ENCODE measurements around the gene TSEN2. TPM values are rescaled to one million over a fixed set of nuclear protein-coding genes. Genes with fewer than 3 reads are reported as not detected.

TSEN2 gene
- total RNA-seq, 2 experiments from 2014 or later: 13.8 to 15.4 TPM

DNA sequence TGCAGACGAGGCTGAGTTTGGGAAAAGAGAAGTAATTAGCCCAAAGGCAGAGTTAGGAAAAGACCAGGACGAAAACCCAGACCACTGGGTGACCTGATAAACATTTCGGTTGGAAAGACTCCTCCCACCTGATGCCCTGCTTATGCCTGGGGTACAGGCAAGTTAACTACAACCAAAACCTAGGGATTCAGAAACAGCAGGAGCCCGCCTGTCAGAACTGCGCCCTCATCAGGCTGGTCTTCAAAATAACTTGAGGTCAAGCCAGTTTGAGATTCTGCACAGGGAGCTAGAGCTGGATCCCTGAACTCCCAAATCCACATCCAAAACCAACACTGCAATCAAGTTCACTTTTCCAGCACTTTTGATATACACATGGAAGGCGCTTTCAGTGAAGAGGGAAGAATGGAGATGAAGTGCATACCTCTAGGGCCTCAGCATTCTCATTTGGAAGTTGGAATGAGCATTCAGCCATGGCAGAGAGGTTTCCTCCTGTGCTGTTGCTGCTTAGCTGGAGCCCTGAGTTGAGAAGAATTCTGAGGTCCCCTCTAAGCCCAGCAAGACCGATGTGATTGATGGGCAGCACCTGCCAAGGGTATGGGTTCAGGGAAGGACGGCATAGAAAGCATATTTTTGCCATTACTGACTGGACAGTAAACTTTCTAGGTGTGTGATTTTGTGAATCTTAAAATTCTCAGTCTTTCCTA, 11.6 kb downstream of the TSEN2 start:
- peaks cover 62% of the 10 kb centered on the region for H3K36me3 Mint-ChIP-seq
- CTCF ChIA-PET: interaction anchor here (1.1 to 1.3 kb wide), 2 partner anchors 16 to 361 kb away, joined by 3 to 6 read pairs; no protein-coding TSS in a partner anchor
- H3K4me1 Mint-ChIP-seq (ENCODE audit: low read depth): no peaks in the 10 kb centered on the region
- H3K27me3 Mint-ChIP-seq: no peaks in the 10 kb centered on the region
- DNase-seq: no peak
- POLR2A ChIA-PET: no interaction called here
- intact Hi-C loops (cut with micrococcal nuclease): no loop called here
- no peaks in the 10 kb centered on the region for H3K9me3 Mint-ChIP-seq
- no peak overlapping the region for H3K4me3 Mint-ChIP-seq
- H3K27ac Mint-ChIP-seq: no peak overlapping the region

DNA sequence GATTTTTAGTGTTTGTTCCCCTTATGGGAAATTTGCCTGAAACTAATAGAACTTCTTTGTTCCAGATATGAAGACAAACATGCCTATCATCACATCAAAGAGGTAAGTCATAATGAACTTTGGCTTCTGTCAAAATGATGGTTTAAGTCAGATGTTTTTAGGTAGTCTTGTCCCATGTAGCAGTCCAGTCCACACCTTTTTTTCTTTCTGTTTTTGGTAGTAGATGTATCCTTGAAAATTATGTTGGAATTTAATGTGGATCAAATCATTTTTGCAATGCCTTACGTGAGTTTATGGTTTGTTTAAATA, 12.1 kb downstream of the TSEN2 start:
- Mint-ChIP-seq H3K4me3 (no peak overlapping the region), H3K36me3 (peaks cover 63% of the 10 kb centered on the region), H3K27ac (no peak overlapping the region), H3K27me3 (no peaks in the 10 kb centered on the region), H3K4me1 (ENCODE audit: low read depth) (no peaks in the 10 kb centered on the region), H3K9me3 (no peaks in the 10 kb centered on the region)
- DNase-seq: no peak
- ChIA-PET POLR2A (no interaction called here), CTCF (no interaction called here)
- intact Hi-C loops (cut with micrococcal nuclease): no loop called here

GRCh38 chr3:12499474-12499873, 15.2 kb downstream of the TSEN2 start:
- H3K36me3 Mint-ChIP-seq: peaks cover 62% of the 10 kb centered on the region
- POLR2A ChIA-PET: no interaction called here
- CTCF ChIA-PET: no interaction called here
- H3K4me1 Mint-ChIP-seq (ENCODE audit: low read depth): no peaks in the 10 kb centered on the region
- intact Hi-C loops (cut with micrococcal nuclease): no loop called here
- H3K27me3 Mint-ChIP-seq: no peaks in the 10 kb centered on the region
- H3K9me3 Mint-ChIP-seq: no peaks in the 10 kb centered on the region
- H3K27ac Mint-ChIP-seq: no peak overlapping the region
- no peak overlapping the region for H3K4me3 Mint-ChIP-seq
- no peak for DNase-seq

DNA sequence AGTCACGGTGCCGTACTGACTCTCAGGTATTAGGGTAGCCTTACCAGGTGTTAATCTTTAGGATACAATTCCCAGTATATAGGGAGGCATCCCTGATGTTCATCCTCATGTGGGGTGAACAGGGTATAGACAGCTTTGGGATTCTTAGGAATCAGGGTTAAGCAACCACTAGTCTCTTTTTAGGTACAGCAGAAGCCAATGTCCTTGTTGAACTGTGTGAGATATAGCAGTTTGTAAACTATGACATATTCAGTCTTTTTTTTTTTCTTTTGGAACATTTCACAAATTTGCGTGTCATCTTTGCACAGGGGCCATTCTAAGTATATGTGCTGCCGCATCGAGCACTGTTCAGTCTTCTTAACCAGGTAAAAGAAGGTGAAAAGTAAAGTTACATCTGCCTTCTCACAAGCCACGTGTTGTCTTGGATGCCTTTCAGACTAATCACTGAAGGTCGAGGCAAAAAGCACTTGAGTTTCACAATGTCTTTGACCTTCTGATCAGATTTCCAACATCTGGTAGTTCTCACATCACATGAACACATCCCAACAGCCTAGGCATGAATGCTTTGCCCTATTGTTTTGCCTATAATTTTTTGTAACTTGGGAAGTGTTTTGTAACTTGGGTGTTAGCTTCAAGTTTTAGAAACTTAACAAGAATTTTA, 17.2 kb downstream of the TSEN2 start:
- DNase-seq: no peak
- Mint-ChIP-seq H3K27me3 (no peaks in the 10 kb centered on the region), H3K4me3 (no peak overlapping the region), H3K36me3 (peaks cover 60% of the 10 kb centered on the region), H3K4me1 (ENCODE audit: low read depth) (no peaks in the 10 kb centered on the region), H3K27ac (no peak overlapping the region), H3K9me3 (no peaks in the 10 kb centered on the region)
- POLR2A ChIA-PET: no interaction called here
- intact Hi-C loops (cut with micrococcal nuclease): no loop called here
- CTCF ChIA-PET: no interaction called here

DNA sequence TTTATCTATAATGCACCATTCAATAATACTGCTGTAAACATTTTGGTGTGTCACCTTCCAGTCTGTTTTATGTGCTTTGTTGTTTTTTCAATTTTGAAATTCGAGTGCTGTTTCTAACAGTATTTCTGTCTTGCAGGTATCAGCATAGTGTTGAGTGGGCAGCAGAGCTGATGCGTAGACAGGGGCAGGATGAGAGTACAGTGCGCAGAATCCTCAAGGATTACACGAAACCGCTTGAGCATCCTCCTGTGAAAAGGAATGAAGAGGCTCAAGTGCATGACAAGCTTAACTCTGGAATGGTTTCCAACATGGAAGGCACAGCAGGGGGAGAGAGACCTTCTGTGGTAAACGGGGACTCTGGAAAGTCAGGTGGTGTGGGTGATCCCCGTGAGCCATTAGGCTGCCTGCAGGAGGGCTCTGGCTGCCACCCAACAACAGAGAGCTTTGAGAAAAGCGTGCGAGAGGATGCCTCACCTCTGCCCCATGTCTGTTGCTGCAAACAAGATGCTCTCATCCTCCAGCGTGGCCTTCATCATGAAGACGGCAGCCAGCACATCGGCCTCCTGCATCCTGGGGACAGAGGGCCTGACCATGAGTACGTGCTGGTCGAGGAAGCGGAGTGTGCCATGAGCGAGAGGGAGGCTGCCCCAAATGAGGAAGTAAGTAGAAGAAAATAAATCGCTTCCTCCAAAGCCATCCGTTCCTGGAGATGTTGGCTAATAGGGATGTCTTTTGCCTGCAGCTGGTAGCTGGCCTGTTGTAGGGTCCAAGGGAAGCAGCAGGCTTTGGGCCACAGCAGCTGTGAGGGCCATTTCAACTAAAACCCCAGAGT, 19.1 kb downstream of the TSEN2 start:
- DNase-seq: no peak
- POLR2A ChIA-PET: no interaction called here
- Mint-ChIP-seq H3K4me3 (no peak overlapping the region), H3K27ac (no peak overlapping the region), H3K4me1 (ENCODE audit: low read depth) (no peaks in the 10 kb centered on the region), H3K27me3 (no peaks in the 10 kb centered on the region), H3K36me3 (peaks cover 56% of the 10 kb centered on the region), H3K9me3 (no peaks in the 10 kb centered on the region)
- CTCF ChIA-PET: no interaction called here
- intact Hi-C loops (cut with micrococcal nuclease): no loop called here

DNA sequence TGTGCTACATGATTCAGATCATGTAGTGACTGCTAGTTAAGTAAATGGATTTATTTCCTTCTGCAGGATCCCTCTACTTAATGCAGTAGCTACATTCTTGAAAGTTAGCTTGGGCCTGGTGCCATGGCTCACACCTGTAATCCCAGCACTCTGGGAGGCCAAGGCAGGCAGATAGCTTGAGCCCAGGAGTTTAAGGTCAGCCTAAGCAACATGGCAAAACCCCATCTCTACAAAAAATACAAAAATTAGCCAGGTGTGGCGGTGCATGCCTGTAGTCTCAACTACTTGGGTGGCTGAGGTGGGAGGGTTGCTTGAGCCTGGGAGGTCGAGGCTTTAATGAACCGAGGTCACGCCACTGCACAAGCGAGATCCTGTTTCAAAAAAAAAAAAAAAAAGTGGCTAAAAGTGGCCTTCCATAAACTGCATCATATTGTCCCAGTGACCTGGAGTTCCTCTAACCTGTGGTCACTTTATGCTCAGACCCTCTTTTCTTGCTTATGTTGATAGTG, 22.0 kb downstream of the TSEN2 start:
- no peaks in the 10 kb centered on the region for H3K27me3 Mint-ChIP-seq
- no peak for DNase-seq
- peaks cover 43% of the 10 kb centered on the region for H3K36me3 Mint-ChIP-seq
- H3K9me3 Mint-ChIP-seq: no peaks in the 10 kb centered on the region
- CTCF ChIA-PET: no interaction called here
- no peak overlapping the region for H3K27ac Mint-ChIP-seq
- H3K4me1 Mint-ChIP-seq (ENCODE audit: low read depth): no peaks in the 10 kb centered on the region
- intact Hi-C loops (cut with micrococcal nuclease): no loop called here
- H3K4me3 Mint-ChIP-seq: no peak overlapping the region
- POLR2A ChIA-PET: no interaction called here

GRCh38 chr3:12507591-12508281, 23.5 kb downstream of the TSEN2 start:
- no peaks in the 10 kb centered on the region for H3K9me3 Mint-ChIP-seq

DNA sequence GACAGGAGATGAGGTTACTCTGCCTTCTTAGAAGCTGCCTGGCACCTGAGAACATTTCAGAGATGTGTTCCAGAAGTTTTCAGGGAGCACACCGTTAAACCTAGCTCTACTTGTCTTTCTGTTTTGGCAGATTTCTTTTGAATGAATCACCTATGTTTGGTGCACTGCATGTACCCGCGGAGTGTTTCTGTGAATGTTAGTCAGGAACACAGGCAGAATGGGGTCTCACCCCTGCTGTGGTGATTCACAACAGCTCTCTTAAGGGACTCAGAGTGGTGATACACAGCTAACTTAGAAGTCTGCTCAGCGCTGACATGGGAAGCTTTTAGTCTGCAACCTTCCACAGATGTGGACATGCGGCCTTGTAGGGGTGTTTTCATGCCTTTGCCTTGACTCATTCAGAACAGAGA, 24.0 kb downstream of the TSEN2 start:
- H3K4me3 Mint-ChIP-seq: no peak overlapping the region
- DNase-seq: no peak
- no peaks in the 10 kb centered on the region for H3K27me3 Mint-ChIP-seq
- H3K36me3 Mint-ChIP-seq: peaks cover 39% of the 10 kb centered on the region
- no peaks in the 10 kb centered on the region for H3K4me1 Mint-ChIP-seq (ENCODE audit: low read depth)
- H3K27ac Mint-ChIP-seq: no peak overlapping the region
- intact Hi-C loops (cut with micrococcal nuclease): no loop called here
- ChIA-PET CTCF (interaction anchor here (0.8 kb wide), 1 partner anchor 373 kb away, joined by 3 read pairs; no protein-coding TSS in a partner anchor), POLR2A (no interaction called here)
- no peaks in the 10 kb centered on the region for H3K9me3 Mint-ChIP-seq

More at GRCh38 chr3:12507591-12508281, 23.5 kb downstream of the TSEN2 start:
- Mint-ChIP-seq H3K27me3 (no peaks in the 10 kb centered on the region), H3K4me1 (ENCODE audit: low read depth) (no peaks in the 10 kb centered on the region), H3K4me3 (no peak overlapping the region), H3K27ac (no peak overlapping the region), H3K36me3 (peaks cover 42% of the 10 kb centered on the region)
- ChIA-PET POLR2A (no interaction called here), CTCF (no interaction called here)
- no peak for DNase-seq
- intact Hi-C loops (cut with micrococcal nuclease): no loop called here

- Mint-ChIP-seq H3K27ac (no peak overlapping the region), H3K9me3 (no peaks in the 10 kb centered on the region), H3K36me3 (peaks cover 32% of the 10 kb centered on the region), H3K27me3 (no peaks in the 10 kb centered on the region), H3K4me1 (ENCODE audit: low read depth) (no peaks in the 10 kb centered on the region), H3K4me3 (no peak overlapping the region)
- ChIA-PET POLR2A (no interaction called here), CTCF (no interaction called here)
- intact Hi-C loops (cut with micrococcal nuclease): no loop called here
- DNase-seq: no peak
Observed at GRCh38 chr3:12509466-12509865, 25.2 kb downstream of the TSEN2 start.

DNA sequence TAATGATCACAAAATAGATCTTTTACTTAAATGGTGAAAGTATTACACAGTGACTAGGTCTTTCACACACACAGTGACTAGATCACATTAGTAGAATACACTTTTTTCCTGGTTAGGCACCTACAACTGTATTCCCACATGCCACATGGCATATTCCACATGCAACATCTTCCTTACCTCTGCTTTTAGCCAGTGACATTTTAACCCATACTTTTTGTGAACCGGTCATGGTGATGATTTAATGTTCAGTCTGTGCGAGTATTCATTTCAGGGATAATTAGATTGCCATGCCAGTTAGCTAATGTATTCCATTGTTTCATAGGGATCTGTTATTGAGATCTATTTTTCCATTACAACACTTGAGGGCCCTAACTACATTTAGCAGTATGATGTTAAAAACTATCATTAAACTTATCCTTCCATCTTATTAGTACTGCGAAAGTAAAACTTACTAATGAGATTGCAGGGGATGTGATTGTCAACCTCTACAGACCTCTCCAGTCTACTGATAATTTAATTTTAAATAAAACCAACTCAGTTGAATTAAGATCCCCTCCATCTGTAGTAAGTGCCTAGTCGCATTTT, 28.3 kb downstream of the TSEN2 start:
- H3K36me3 Mint-ChIP-seq: peaks cover 19% of the 10 kb centered on the region
- no peak for DNase-seq
- CTCF ChIA-PET: interaction anchor here (0.9 kb wide), 1 partner anchor 33 kb away, joined by 3 read pairs; the partner anchor contains the start of gene MKRN2OS
- H3K4me3 Mint-ChIP-seq: no peak overlapping the region
- H3K4me1 Mint-ChIP-seq (ENCODE audit: low read depth): no peaks in the 10 kb centered on the region
- no peaks in the 10 kb centered on the region for H3K9me3 Mint-ChIP-seq
- POLR2A ChIA-PET: no interaction called here
- no peaks in the 10 kb centered on the region for H3K27me3 Mint-ChIP-seq
- no peak overlapping the region for H3K27ac Mint-ChIP-seq
- intact Hi-C loops (cut with micrococcal nuclease): no loop called here

DNA sequence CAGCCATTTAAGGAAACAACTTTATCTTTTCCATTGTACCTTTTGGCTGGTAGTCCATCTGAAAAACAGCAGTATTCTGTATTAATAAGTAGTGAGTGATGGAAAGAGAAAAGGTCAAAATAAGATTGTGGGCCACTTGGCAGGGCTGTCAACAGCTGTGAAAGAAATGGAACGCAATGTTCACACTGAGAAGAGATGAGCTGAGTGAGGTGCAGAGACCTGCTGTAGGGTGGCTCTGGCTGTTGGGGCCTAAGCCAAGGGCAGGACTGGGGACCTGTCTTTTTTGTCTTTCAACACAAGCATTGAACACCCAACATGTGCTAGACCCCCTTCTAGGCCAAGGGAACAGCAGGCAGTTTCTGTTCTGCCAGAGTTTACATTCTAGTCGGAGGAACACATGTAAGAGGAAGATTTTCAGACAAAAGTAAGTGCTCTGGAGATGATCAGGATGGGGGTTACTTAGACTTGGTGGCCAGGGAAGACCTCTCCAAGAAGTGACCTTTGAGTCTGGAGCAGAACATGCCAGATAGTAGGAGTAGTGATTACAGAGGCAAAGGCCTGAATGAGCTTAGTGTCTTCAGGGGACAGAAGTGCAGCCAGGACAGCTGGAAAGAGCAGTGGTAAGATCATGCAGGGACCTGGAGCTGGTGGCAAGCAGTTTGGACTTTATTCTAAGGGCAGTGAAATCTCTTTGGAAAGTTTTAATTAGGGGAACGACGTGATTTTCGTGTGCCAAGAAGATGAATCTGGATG, 29.6 kb downstream of the TSEN2 start:
- Mint-ChIP-seq H3K27me3 (no peaks in the 10 kb centered on the region), H3K4me3 (no peak overlapping the region), H3K36me3 (peaks cover 18% of the 10 kb centered on the region), H3K4me1 (ENCODE audit: low read depth) (no peaks in the 10 kb centered on the region), H3K9me3 (no peaks in the 10 kb centered on the region), H3K27ac (no peak overlapping the region)
- DNase-seq: no peak
- ChIA-PET CTCF (interaction anchor here (0.6 kb wide), 1 partner anchor 375 kb away, joined by 4 read pairs; no protein-coding TSS in a partner anchor), POLR2A (no interaction called here)
- intact Hi-C loops (cut with micrococcal nuclease): no loop called here

Measured in activated CD4-positive, alpha-beta memory T cell treated with anti-CD3 and anti-CD28 coated beads for 36 hours (primary cell).